D721Med (cell line): ENCODE data around the gene CTNNBL1.

ENCODE experiments used
- DNase-seq: peaks from one replicate; pipeline ENCODE4 v3.0.0; 2011; ENCODE audit warnings: low spot score; ENCODE audit not compliant: insufficient read length
- FAIRE-seq: peaks from 2 replicates; lab custom pipeline; 2011; peaks lifted over from hg19 to GRCh38; lab: Jason Lieb, UNC
- CTCF ChIP-seq: IDR thresholded peaks from 2 replicates; pipeline ENCODE4 v1.5.1; 2012; ENCODE audit warnings: mild to moderate bottlenecking, control low read depth; ENCODE audit not compliant: insufficient read depth; ENCODE audit errors: missing control alignments

Gene CTNNBL1

GRCh38 chr20:37804584-37805566 is 111.0 kb downstream of the CTNNBL1 start:
- FAIRE-seq (no peak), DNase-seq (no peak)
- TF ChIP-seq CTCF = no peak

GRCh38 chr20:37807471-37808232 is 113.8 kb downstream of the CTNNBL1 start:
- FAIRE-seq (no peak), DNase-seq (no peak)
- no peak for TF ChIP-seq CTCF

GRCh38 chr20:37808233-37809070 is 114.6 kb downstream of the CTNNBL1 start:
- no peak for TF ChIP-seq CTCF
- FAIRE-seq (no peak), DNase-seq (no peak)

- no peak for TF ChIP-seq CTCF
Observed at GRCh38 chr20:37810027-37810426, 116.2 kb downstream of the CTNNBL1 start.

GRCh38 chr20:37816003-37816402 is 122.2 kb downstream of the CTNNBL1 start:
- TF ChIP-seq CTCF = no peak
- DNase-seq (no peak), FAIRE-seq (no peak)

More at GRCh38 chr20:37810027-37810426, 116.2 kb downstream of the CTNNBL1 start:
- DNase-seq (no peak), FAIRE-seq (no peak)

GRCh38 chr20:37816726-37817125 is 122.9 kb downstream of the CTNNBL1 start:
- FAIRE-seq (peak; percentile 6), DNase-seq (no peak)
- no peak for TF ChIP-seq CTCF
